Measurements from ENCODE around the gene MAML3.

MAML3 gene

GRCh38 chr4:140144050-140144449 is 9.9 kb downstream of the MAML3 start:
- ATAC-seq, result no peak
- H3K9me3 Mint-ChIP-seq, result no peaks in the 10 kb centered on the region
- DNase-seq, result no peak
- no peak overlapping the region for H3K27ac Mint-ChIP-seq
- H3K4me1 Mint-ChIP-seq, result peaks cover 32% of the 10 kb centered on the region
- peaks cover 11% of the 10 kb centered on the region for H3K27me3 Mint-ChIP-seq
- no peak overlapping the region for H3K4me3 Mint-ChIP-seq

GRCh38 chr4:140141210-140141835 is 12.7 kb downstream of the MAML3 start:
- no peak overlapping the region for H3K27ac Mint-ChIP-seq
- H3K9me3 Mint-ChIP-seq, result no peaks in the 10 kb centered on the region
- ATAC-seq, result peak; percentile 56
- H3K27me3 Mint-ChIP-seq, result no peaks in the 10 kb centered on the region
- H3K4me1 Mint-ChIP-seq, result peaks cover 42% of the 10 kb centered on the region
- DNase-seq, result no peak
- no peak overlapping the region for H3K4me3 Mint-ChIP-seq

- DNase-seq (no peak), ATAC-seq (no peak)
- no peak overlapping the region for H3K4me3 Mint-ChIP-seq
- no peak overlapping the region for H3K27ac Mint-ChIP-seq
- no peaks in the 10 kb centered on the region for H3K9me3 Mint-ChIP-seq
- no peaks in the 10 kb centered on the region for H3K27me3 Mint-ChIP-seq
- H3K4me1 Mint-ChIP-seq, result peaks cover 42% of the 10 kb centered on the region
Observed at GRCh38 chr4:140140566-140140965, 13.4 kb downstream of the MAML3 start.

- no peak for ATAC-seq
- no peak overlapping the region for H3K27ac Mint-ChIP-seq
- H3K4me3 Mint-ChIP-seq, result no peak overlapping the region
- no peaks in the 10 kb centered on the region for H3K27me3 Mint-ChIP-seq
- DNase-seq, result no peak
- no peaks in the 10 kb centered on the region for H3K9me3 Mint-ChIP-seq
- peaks cover 33% of the 10 kb centered on the region for H3K4me1 Mint-ChIP-seq
Observed at GRCh38 chr4:140138428-140138827, 15.6 kb downstream of the MAML3 start.

- Mint-ChIP-seq H3K27me3 (no peaks in the 10 kb centered on the region), H3K9me3 (no peaks in the 10 kb centered on the region), H3K4me3 (peak overlapping the region; percentile 72 to 80), H3K4me1 (peaks cover 29% of the 10 kb centered on the region), H3K27ac (peak overlapping the region; percentile 59 to 71)
- DNase-seq, result no peak
- peak; percentile 76 for ATAC-seq
Observed at GRCh38 chr4:140137671-140138070, 16.3 kb downstream of the MAML3 start.

GRCh38 chr4:140136509-140136908 is 17.5 kb downstream of the MAML3 start:
- Mint-ChIP-seq H3K9me3 (no peaks in the 10 kb centered on the region), H3K27me3 (no peaks in the 10 kb centered on the region), H3K4me3 (no peak overlapping the region), H3K4me1 (peaks cover 37% of the 10 kb centered on the region), H3K27ac (no peak overlapping the region)
- ATAC-seq, result no peak
- no peak for DNase-seq

- Mint-ChIP-seq H3K27ac (no peak overlapping the region), H3K4me1 (peaks cover 46% of the 10 kb centered on the region)
Observed at GRCh38 chr4:140135529-140136088, 18.4 kb downstream of the MAML3 start.

GRCh38 chr4:140134746-140135425 is 19.1 kb downstream of the MAML3 start:
- Mint-ChIP-seq H3K9me3 (no peaks in the 10 kb centered on the region), H3K4me1 (peaks cover 48% of the 10 kb centered on the region), H3K27me3 (no peaks in the 10 kb centered on the region), H3K4me3 (no peak overlapping the region), H3K27ac (no peak overlapping the region)
- no peak for ATAC-seq
- DNase-seq, result no peak

More at GRCh38 chr4:140135529-140136088, 18.4 kb downstream of the MAML3 start:
- Mint-ChIP-seq H3K9me3 (no peaks in the 10 kb centered on the region), H3K4me3 (no peak overlapping the region), H3K27me3 (no peaks in the 10 kb centered on the region)
- DNase-seq, result no peak
- no peak for ATAC-seq

GRCh38 chr4:140133576-140133975 is 20.4 kb downstream of the MAML3 start:
- ATAC-seq (no peak), DNase-seq (no peak)
- Mint-ChIP-seq H3K27me3 (no peaks in the 10 kb centered on the region), H3K4me3 (no peak overlapping the region), H3K9me3 (no peaks in the 10 kb centered on the region), H3K27ac (no peak overlapping the region), H3K4me1 (peaks cover 49% of the 10 kb centered on the region)

GRCh38 chr4:140131675-140132229 is 22.2 kb downstream of the MAML3 start:
- H3K4me3 Mint-ChIP-seq, result peak overlapping the region; percentile 35 to 58
- DNase-seq, result peak in 1 of 2 donors; percentile 29
- peaks cover 44% of the 10 kb centered on the region for H3K4me1 Mint-ChIP-seq
- H3K27ac Mint-ChIP-seq, result peak overlapping the region in 1 of 2 donors; percentile 10
- no peaks in the 10 kb centered on the region for H3K27me3 Mint-ChIP-seq
- ATAC-seq, result peak; percentile 82
- no peaks in the 10 kb centered on the region for H3K9me3 Mint-ChIP-seq

GRCh38 chr4:140130677-140131076 is 23.3 kb downstream of the MAML3 start:
- ATAC-seq (peak; percentile 50), DNase-seq (peak in 1 of 2 donors; percentile 19)
- Mint-ChIP-seq H3K9me3 (no peaks in the 10 kb centered on the region), H3K27me3 (no peaks in the 10 kb centered on the region), H3K4me1 (peaks cover 44% of the 10 kb centered on the region), H3K4me3 (no peak overlapping the region), H3K27ac (no peak overlapping the region)

GRCh38 chr4:140127422-140127821 is 26.6 kb downstream of the MAML3 start:
- Mint-ChIP-seq H3K4me3 (no peak overlapping the region), H3K27ac (no peak overlapping the region), H3K27me3 (no peaks in the 10 kb centered on the region), H3K4me1 (peaks cover 53% of the 10 kb centered on the region), H3K9me3 (no peaks in the 10 kb centered on the region)
- DNase-seq (no peak), ATAC-seq (no peak)

GRCh38 chr4:140126261-140126660 is 27.7 kb downstream of the MAML3 start:
- no peak overlapping the region for H3K27ac Mint-ChIP-seq

GRCh38 chr4:140125374-140125773 is 28.6 kb downstream of the MAML3 start:
- ATAC-seq (no peak), DNase-seq (no peak)
- no peaks in the 10 kb centered on the region for H3K9me3 Mint-ChIP-seq
- H3K4me1 Mint-ChIP-seq, result peaks cover 36% of the 10 kb centered on the region
- no peak overlapping the region for H3K4me3 Mint-ChIP-seq
- no peaks in the 10 kb centered on the region for H3K27me3 Mint-ChIP-seq
- H3K27ac Mint-ChIP-seq, result no peak overlapping the region

More at GRCh38 chr4:140126261-140126660, 27.7 kb downstream of the MAML3 start:
- no peaks in the 10 kb centered on the region for H3K27me3 Mint-ChIP-seq
- H3K9me3 Mint-ChIP-seq, result no peaks in the 10 kb centered on the region
- peaks cover 42% of the 10 kb centered on the region for H3K4me1 Mint-ChIP-seq
- no peak for ATAC-seq
- no peak overlapping the region for H3K4me3 Mint-ChIP-seq
- DNase-seq, result no peak

GRCh38 chr4:140123666-140124377 is 30.2 kb downstream of the MAML3 start:
- Mint-ChIP-seq H3K27ac (no peak overlapping the region), H3K4me1 (peaks cover 51% of the 10 kb centered on the region)

More at GRCh38 chr4:140123666-140124377, 30.2 kb downstream of the MAML3 start:
- H3K9me3 Mint-ChIP-seq, result no peaks in the 10 kb centered on the region
- peak overlapping the region; percentile 32 to 36 for H3K4me3 Mint-ChIP-seq
- no peaks in the 10 kb centered on the region for H3K27me3 Mint-ChIP-seq
- DNase-seq (no peak), ATAC-seq (no peak)

Data from stimulated activated naive CD8-positive, alpha-beta T cell treated with anti-CD3 and anti-CD28 coated beads, Interleukin-15, amount 100 ng/mL, for 72 hours (primary cell).